Right lobe of liver (tissue), 6 donors: Measurements from ENCODE around the gene PDCD4. TPM values are rescaled to one million over a fixed set of nuclear protein-coding genes. Genes with fewer than 3 reads are reported as not detected.

Experiments used
- ATAC-seq, 4 donors: fragments of 200-7000 bp; cut with Tn5 transposase; one replicate each; pipeline ENCODE4 v1.9.1; 2020; ENCODE audit warnings: mild to moderate bottlenecking in 4 of 4, moderate library complexity in 4 of 4
- DNase-seq, 3 donors: peaks; one replicate each; pipeline ENCODE4 v3.0.0-alpha.2; 2020
- H3K27ac ChIP-seq, 3 donors: fragments of 200-600 bp; one replicate each; pipeline ENCODE4 v1.8.0; 2022
- H3K27me3 ChIP-seq, 2 donors: fragments of 200-600 bp; one replicate each; pipeline ENCODE4 v1.8.0; 2022
- H3K36me3 ChIP-seq, 4 donors: fragments of 200-600 bp; sonication (generic) in 1 of 4; one replicate each; pipeline versions ENCODE4 v1.5.1 to v1.8.0; 2017 to 2022; ENCODE audit warnings: control low read depth in 1 of 4
- H3K4me1 ChIP-seq, 4 donors: fragments of 200-600 bp; sonication (generic) in 1 of 4; one replicate each; pipeline versions ENCODE4 v1.5.1 to v1.8.0; 2017 to 2022; ENCODE audit warnings: control low read depth in 1 of 4
- H3K4me3 ChIP-seq, 3 donors: fragments of 200-600 bp; one replicate each; pipeline ENCODE4 v1.8.0; 2022
- H3K9me3 ChIP-seq, 4 donors: fragments of 200-600 bp; sonication (generic) in 1 of 4; one replicate each; pipeline versions ENCODE4 v1.5.1 to v1.8.0; 2017 to 2022; ENCODE audit warnings: control low read depth in 1 of 4
- CTCF ChIP-seq, 4 donors: fragments of 200-600 bp in 3 of 4; fragments of 450-650 bp in 1 of 4; IDR thresholded peaks; one replicate each; pipeline versions ENCODE4 v1.5.1 to v1.8.0; 2016 to 2022; ENCODE audit warnings: antibody characterized with exemption in 4 of 4, mild to moderate bottlenecking in 2 of 4
- POLR2A ChIP-seq: fragments of 450-650 bp; IDR thresholded peaks from one replicate; pipeline ENCODE4 v1.6.1; 2017; ENCODE audit warnings: antibody characterized with exemption, mild to moderate bottlenecking
- WGBS: methylation state at CpG from one replicate; pipeline ENCODE4 v1.1.6; 2018; ENCODE audit warnings: low coverage, low lambda C conversion rate; ENCODE audit not compliant: insufficient coverage; ENCODE audit errors: missing lambda C conversion rate; 5-methylcytosine and 5-hydroxymethylcytosine counted together
- intact Hi-C, 2 donors: fragments of 100-400 bp; cut with DNase I; formaldehyde crosslinking; loops; one replicate each; pipeline versions ENCODE4 v1.11.2 to v1.14.1; 2022
- total RNA-seq, 6 experiments: library from RNA; depleted of rRNA in 2 of 6; stranded (reverse); fragments of >200 nt in 2 of 6; fragmentation: NEBNext Ultra II Directional in 3 of 6; extraction: Animal tissue kit (Norgen Biotek cat#: 25700) in 3 of 6; gene quantifications; one replicate each; pipeline versions ENCODE4 v1.1.0 to v1.2.4, GENCODE V29; 2016 to 2023
- donor health status: DM: no; HTN: yes; CAD: no.
- donor health status: DM: no; HTN: no; CAD: no.
- donor health status: DM: no; HTN: no; CAD: no.
- donor health status: DM: no; HTN: yes; CAD: no.
- donor health status: DM: no; HTN: yes; CAD: no.

Gene PDCD4
- total RNA-seq, 6 experiments from 2014 or later: 10.8 to 105 (median 32.5) TPM

- Histone ChIP-seq H3K9me3 (no peaks in the 10 kb centered on the region), H3K27me3 (no peaks in the 10 kb centered on the region), H3K4me1 (no peaks in the 10 kb centered on the region), H3K27ac (no peak overlapping the region), H3K4me3 (no peak overlapping the region), H3K36me3 (no peaks in the 10 kb centered on the region)
- intact Hi-C loops: no loop called here
- no peak for TF ChIP-seq CTCF (IDR thresholded peaks at IDR 0.05)
- no peak for TF ChIP-seq POLR2A
- DNase-seq (no peak), ATAC-seq (no peak)
- 33% methylated on average over 1 of the region's 1 CpG for WGBS
Measured at GRCh38 chr10:110931769-110932381, 60.1 kb downstream of the PDCD4 start.

- H3K27me3 ChIP-seq: no peaks in the 10 kb centered on the region
- no peak for TF ChIP-seq CTCF (IDR thresholded peaks at IDR 0.05)
- TF ChIP-seq POLR2A: no peak
- no peak overlapping the region for H3K27ac ChIP-seq
- ATAC-seq (no peak), DNase-seq (no peak)
- no peaks in the 10 kb centered on the region for H3K36me3 ChIP-seq
- H3K4me1 ChIP-seq: no peaks in the 10 kb centered on the region
- 31% methylated on average over 1 of the region's 1 CpG for WGBS
- H3K4me3 ChIP-seq: no peak overlapping the region
- H3K9me3 ChIP-seq: no peaks in the 10 kb centered on the region
- intact Hi-C loops: no loop called here
Measured at GRCh38 chr10:110932505-110933180, 60.9 kb downstream of the PDCD4 start.

DNA sequence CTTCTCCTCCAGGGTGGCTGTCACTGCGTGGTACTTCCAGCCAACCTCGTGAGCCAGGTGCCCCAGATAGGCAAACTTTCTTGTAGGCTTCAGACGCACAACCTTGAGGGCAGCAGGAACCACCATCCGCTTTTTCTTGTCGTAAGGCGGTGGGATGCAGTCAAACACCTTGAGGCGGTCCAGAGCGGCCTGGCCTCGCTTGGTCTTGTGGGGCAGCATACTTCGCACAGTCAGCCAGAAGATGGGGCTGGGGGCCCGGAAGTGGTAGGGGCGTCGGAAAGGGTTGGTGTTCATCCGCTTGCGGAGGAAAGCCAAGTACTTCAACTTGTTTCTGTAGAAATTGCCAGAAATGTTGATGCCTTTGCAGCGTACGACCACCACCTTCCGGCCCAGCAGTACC, 65.0 kb downstream of the PDCD4 start:
- 98% methylated on average over 14 of the region's 18 CpGs for WGBS
- H3K4me1 ChIP-seq: no peaks in the 10 kb centered on the region
- no peaks in the 10 kb centered on the region for H3K27me3 ChIP-seq
- TF ChIP-seq CTCF (IDR thresholded peaks at IDR 0.05) (no peak), POLR2A (no peak)
- H3K27ac ChIP-seq: no peak overlapping the region
- H3K36me3 ChIP-seq: no peaks in the 10 kb centered on the region
- no peak overlapping the region for H3K4me3 ChIP-seq
- H3K9me3 ChIP-seq: no peaks in the 10 kb centered on the region
- ATAC-seq (no peak), DNase-seq (no peak)
- intact Hi-C loops: no loop called here

- no peak overlapping the region for H3K27ac ChIP-seq
- intact Hi-C loops: no loop called here
- TF ChIP-seq CTCF (IDR thresholded peaks at IDR 0.05): no peak
- TF ChIP-seq POLR2A: no peak
- H3K4me3 ChIP-seq: no peak overlapping the region
- no peaks in the 10 kb centered on the region for H3K4me1 ChIP-seq
- H3K9me3 ChIP-seq: no peaks in the 10 kb centered on the region
- DNase-seq (no peak), ATAC-seq (no peak)
- H3K27me3 ChIP-seq: no peaks in the 10 kb centered on the region
- WGBS: 98% methylated on average over 4 of the region's 4 CpGs
- H3K36me3 ChIP-seq: no peaks in the 10 kb centered on the region
Measured at GRCh38 chr10:110939419-110939818, 67.7 kb downstream of the PDCD4 start.
